HG02943 (cell line): ENCODE results near the gene CHD3.

ENCODE experiments used
- ATAC-seq: cut with Tn5 transposase; IDR thresholded peaks from one replicate; pipeline ENCODE4 v1.9.1; 2021; ENCODE audit warnings: mild to moderate bottlenecking, low read depth, moderate library complexity; ENCODE audit not compliant: unreplicated experiment

The CHD3 gene

DNA sequence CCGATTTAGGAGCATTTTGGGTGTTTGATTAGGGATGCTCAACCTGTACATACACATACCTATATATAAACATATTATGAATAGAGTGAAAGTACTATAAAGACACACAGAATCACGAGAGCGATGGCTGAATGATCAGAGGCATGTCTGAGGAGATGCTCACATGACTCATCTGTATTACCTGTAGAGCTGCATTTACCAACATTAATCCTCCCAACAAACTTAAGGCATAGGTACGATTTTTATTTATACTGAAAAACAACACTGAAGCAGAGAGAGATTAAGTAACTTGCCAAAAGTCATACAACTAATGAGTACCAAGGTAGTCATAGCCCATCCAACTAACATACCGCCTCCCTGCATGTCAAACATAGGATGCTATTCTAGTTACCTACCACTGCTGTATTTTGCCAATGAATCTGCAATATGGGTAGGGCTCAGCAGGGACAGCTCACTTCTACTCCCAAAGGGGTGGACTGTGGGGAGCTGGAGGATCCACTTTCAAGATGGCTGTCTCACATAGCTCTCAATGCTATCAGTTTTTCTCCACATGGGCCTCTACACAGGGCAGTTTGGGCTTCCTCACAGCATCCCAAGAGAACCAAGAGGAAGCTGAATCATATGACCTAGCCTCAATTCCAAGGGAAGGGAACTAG is 23.5 kb upstream of the CHD3 start:
- ATAC-seq = no peak

DNA sequence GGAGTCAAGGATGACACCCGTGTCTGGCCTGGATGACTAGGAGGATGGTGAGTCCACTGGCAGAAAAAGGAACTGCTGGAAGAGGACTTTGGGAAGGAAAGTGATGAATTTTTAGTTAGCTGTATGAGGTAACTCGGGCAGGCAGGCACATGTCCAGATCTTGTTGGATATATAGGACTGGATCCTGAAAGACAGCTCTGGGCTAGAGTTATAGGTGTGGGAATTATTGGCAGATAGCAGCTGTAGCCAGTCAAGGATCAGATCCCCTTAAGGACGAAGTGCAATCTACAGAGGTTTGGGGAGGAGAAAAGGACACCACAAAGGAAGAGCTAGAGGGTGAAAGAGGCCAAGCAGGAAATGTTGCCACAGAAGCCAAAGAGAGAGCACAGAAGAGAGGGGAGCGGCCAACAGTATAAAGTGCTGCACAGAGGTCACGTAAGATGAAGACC is 20.7 kb upstream of the CHD3 start:
- ATAC-seq = no peak

DNA sequence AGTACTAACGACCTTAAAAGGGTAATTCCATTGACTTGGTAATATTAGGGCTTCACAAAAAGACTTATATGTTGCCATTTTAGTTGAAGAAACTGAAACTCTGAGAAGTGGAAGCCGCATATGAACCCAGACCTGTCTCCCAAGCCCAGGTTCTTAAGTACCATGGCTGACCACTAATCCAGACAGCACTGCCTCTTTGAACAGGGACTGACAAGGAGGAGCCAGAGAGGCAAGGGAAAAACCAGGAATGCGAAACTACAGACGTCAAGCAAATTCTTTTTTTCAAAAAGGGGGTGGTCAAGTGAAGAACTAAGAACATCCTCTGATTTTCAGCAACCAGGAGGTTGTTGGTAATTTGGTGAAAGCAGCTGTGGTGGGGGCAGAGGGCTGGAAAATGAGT is 15.5 kb upstream of the CHD3 start:
- ATAC-seq = no peak

DNA sequence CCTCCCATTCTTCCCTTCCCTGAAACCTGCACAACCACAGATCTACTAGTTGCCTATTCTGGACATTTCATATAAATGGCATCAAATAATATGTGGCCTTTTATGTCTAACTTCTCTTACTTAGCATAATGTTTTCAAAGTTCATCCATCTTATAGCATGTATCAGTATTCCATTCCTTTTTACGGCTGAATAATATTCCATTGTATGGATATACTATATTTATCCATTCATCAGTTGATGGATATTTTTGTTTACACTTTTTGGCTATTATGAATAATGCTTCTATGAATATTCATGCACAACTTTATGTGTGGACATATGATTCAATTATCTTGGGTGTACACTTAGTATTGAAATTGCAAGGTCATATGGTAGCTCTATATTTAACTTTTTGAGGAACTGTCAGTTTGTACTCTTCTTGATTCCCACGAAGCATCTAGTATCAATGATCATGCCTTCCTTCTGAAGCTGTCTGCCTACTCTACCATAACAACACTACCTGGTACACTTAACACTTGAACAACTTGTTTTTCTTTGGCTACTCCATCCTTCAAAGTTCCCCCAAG is 12.7 kb upstream of the CHD3 start:
- no peak for ATAC-seq

DNA sequence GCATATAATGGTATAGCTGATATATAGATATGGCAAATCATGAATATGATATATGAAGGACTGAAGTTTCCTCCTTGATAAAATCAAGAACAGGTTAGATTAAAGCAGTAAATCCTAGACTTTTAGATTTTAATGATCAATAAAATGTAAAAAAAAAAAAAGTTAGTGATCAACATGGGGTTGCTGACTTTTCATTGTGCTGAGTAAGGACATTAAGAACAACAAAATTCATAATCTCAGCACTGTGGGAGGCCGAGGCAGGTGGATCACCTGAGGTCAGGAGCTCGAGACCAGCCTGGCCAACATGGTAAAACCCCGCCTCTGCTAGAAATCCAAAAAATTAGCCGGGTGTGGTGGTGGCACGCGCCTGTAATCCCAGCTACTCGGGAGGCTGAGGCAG is 10.4 kb upstream of the CHD3 start:
- no peak for ATAC-seq

DNA sequence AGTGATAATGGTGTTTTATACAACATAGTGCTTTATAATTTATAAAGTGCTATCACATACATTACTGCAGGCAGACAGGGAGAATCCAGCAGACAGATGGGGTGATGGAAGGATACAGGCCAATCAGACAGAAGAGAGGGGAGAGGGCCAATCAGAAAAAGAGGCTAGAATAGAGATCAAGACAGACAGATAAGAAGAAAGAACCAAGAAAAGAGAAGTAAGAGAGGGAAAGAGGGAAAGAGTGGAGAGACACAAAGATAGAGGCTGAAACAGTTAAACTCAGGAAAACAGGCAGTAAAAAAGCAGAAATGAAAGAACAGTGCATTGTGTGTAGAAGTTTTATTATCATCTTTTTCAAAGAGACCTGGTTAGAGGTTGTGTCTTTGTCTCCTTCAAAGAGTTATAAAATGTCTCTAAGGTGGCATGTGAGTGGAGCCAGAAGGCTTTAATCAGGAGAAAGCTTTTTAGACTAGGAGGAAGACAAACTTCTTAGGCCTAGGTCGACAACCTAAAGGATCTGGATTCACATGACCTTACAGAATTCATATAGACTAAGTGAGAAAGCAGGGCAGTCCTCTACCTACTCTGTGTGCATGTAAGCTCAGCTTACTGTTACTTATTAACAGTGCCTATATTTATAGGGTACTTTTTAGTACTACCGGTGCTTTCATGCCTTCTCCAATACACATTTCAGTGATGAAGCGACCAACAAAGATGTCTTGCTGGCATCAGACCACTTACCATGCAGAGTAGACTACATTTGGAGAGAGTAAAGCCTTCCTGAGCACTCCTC is 8.3 kb upstream of the CHD3 start:
- ATAC-seq = no peak

DNA sequence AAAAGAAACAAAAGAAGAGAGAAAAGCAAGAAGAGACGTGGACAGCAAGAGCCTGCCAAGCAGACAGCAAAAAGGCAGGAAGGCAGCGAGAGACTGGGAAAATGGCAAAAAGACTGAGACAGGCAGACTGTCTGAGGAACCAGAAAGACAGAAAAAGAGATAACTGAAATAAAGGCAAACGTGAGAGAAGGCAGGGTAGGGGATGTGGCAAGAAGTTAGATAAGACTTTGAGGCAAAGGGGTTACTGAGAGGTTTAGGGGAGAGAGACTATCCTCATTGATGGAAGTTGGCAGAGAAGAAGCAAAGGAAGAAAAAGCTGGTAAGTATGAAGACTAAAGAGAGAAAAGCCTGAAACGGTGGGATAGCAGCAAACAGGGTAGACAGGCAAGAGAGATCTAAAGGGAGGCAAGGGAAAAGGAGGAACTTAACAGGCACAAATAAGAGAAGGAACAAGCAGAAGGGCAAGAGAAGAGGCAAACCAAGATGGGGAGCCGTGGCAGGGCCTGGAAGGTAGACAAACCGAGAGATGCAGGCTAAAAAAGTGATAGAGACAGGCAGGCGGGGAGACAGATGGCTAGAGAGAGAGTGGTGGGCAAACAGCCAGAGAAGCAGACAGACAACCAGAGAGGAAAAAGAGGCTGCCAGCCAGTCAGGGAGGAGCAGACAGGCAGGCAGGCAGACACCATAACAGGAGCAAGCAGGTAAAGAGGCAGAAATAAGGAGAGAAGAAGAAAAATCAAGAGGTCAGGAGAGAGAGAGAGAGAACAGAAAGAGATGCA is 7.1 kb upstream of the CHD3 start:
- ATAC-seq = no peak

DNA sequence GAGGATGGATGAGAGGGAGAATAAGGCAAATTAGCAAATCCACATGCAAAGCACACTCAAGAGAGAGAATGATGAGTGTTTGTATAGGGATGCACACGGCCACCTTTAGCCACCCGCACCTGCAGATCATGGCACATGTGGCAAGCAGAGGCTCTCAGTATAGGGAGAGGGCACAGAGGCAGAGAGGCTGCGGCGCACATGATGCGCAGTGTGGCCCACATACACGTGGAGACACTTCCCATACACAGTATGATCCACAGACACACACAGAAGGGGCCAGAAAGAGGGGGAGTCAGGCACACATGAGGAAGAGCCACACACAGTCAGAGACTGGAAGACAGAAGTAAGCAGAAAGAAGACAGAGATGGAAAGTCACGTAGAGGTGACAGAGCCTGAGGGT is 6.5 kb upstream of the CHD3 start:
- ATAC-seq = no peak

DNA sequence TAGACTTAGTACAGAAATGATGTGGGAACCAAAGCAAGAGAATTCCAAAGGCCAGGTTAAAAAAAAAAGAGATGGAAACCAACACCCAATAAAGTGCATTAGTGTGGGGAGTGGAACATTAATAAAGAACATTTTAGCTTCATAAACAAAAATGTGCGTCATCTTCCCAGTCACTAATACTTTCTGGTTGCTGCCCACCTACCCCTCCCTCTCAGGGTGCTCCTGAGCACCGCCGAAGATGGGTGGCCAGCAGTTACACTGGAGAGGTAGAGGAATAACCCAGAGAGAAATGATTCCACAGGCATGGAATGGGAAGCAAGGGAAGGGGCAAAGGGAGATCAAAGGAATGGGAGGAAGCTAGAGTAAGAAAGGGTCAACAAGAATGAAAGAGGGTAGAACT is 6.0 kb upstream of the CHD3 start:
- no peak for ATAC-seq

DNA sequence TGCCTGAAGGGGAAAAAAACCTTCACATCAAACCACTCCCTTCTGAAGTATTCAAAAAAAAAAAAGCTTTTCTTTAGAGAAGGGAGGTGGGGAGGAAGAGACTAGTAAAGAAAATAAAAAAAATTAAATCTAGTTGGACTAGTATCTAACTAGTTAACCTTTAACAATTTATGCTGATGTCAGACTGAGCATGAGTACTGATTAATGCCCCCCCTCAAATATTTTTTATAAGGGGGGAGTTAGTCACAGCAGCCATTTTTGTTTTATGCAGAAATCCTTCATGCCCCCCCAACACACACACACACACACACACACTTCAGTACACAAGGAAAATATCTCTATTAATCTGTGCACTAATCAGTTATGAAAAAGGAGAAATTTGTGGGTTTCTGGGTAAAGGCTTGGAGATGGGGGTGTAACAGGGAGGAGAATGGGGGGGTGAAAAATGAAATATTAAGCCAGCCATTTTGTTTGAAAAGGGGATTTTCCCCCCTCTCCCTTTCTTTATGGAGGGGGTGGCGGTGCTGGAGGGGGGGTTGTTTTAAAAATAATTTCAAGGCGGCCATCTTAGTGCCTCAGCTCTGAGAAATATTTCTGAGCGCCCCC is 4.7 kb upstream of the CHD3 start:
- ATAC-seq = no peak

DNA sequence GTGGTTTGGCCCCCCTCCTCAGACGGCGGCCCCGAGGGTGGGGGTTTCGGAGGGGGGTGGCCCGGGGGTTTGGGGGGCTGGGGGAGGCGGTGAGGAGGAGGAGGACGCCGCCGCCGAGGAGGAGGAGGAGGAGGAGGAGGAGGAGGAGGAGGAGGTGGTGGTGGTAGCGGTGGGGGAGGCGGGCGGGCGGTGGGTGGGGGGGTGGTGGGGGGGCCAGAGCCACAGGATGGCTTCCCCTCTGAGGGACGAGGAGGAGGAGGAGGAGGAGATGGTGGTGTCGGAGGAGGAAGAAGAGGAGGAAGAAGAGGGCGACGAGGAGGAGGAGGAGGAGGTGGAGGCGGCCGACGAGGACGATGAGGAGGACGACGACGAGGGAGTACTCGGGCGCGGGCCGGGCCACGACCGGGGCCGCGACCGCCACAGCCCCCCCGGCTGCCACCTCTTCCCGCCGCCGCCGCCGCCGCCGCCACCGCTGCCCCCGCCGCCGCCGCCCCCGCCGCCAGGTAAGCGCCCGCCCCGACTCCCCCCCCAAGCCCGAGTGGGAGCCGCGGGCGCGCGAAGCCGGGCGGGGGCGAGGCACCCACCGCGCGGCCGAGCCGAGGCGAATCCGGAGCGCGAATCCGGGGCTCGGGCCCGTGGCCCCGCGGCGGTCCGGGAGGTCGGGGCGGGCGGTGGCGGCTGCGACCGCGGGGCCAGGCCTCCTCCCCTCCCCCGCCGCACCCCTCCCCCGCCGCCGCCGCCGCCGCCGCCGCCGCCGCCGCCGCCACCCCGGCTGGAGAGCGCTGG is 3.8 kb upstream of the CHD3 start:
- no peak for ATAC-seq

DNA sequence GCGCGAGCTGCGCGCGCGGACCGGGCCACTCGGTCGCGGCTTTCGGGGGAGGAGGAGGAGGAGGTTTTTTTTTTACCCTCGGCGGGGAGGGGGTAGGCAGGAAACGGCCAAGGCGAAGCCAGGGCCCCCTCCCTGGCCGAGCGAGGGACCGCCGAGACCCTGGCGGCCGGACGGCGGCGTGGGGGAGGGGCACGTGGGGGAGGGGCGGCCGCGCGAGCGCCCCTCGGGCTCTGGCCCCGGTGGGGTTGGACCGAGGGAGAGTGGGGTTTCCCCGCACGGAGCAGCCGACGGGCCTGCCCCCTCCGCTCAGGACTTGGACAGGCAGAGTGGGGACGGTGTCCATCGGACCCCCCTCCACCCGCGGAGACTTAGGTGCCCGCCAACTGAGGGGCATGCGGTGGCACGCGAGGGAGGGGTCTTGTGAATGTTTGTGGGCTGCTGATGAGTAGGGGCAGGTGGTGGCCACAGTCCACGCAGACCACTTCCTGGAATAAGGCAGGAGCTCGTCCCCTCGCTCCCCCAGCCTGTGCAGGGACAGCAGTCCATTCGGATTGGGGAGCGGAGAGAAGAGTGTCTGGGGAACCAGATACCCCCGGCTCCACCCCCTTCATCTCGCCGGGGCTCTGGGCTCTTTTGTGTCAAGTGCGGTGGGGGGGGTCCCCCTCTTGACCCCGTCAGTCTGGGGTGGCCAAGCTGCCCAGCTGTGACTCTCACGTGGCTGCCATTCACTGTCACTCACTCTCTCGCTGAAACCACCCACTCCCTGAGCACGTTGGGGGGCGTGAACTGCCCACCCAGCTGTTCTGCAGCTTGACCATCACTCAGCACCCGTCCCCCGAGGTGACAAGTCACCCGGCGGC is 3.0 kb upstream of the CHD3 start:
- no peak for ATAC-seq

DNA sequence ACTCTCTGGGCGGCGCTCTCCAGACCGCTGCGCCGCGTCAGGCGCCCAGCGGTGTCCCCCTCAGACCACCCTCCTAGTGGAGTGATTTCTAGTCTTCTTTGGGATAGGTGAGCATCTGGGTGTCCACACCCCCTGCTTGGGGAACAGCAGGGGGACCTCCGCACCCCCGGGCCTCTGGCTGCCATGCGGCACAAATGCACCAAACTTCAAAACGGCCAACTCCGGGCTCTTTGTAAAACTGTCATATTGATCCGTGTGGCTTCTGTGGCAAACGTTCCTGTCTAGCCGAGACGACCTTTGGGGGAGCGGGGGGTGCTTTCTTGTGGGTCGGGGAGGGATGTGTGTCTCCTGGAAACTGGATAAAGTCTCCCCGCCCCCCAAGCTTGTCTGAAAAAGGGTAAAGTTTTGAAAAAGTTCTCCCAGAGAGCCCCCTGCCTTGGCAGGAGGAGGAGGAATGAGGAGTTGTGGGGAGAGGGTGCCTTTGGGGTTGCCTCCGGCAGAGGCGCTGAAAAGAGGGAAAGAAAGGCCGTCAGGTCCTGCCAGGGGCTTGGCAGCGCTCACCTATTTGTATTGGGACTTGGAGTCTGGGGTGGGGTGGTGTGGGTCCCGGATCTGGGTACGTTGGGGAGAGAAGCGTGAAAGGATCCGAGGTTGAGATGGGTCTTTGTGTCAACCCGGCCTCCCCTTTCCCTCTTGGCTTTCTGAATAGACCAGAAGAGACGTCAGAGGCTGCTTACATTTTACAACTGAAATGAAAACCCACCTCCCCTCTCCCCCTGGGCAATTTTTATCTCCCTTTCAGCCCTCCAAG is 2.2 kb upstream of the CHD3 start:
- ATAC-seq = no peak

DNA sequence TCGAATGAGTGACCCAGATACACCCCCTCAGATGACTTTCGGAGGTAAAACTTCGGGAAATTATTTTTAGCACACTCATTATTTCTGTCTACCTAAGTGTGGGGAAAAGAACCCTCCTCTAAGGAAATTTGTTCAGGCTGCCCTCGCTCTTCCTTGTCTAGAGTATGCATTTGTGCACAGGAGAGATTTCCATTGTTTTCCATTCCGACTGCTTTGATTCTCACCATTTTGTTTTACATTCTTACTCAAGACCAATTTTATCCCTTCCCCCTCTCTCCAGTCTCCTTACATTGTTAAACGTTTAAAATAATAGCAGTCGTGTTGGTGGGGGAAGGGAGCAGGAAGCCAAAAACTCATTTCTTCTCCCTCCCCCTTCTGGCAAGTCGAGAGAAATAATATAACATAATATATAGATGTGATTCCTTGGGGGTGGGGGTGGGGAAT is 1.5 kb upstream of the CHD3 start:
- no peak for ATAC-seq

DNA sequence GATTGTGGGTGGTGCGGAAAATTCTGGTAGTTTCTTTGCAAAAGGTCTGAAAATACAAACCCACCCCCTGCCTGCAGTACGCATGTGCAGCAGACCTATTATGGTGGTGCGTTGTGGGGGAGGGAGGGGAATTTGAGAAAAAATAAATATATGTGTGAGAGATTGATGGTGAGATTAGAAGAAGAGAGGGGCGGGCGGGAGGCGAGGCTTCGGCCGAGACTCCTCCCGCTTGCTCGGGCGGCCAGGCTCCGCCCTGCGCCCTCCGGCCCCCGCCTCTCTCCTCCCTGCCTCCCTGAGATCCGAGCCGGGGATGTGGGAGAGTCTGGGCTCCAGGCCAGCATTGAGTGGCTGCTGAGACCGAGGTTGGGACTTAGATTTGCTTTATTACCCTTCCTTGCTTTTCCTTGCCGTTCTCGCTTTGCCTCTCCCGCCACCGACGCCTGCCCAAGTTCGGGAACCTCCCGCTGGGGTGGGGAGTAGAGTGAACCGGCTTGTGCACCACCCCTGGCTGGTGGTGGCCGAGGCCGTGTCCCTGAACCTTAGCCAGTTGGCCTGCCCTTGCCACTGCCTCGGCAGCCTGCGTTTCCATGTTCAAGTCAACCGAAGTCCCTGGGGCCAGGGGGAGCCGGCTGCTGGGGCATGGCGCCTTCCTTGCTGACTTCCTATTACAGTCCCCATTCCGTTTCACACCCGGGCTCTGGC is 956 bp upstream of the CHD3 start:
- peak; percentile 41 for ATAC-seq

DNA sequence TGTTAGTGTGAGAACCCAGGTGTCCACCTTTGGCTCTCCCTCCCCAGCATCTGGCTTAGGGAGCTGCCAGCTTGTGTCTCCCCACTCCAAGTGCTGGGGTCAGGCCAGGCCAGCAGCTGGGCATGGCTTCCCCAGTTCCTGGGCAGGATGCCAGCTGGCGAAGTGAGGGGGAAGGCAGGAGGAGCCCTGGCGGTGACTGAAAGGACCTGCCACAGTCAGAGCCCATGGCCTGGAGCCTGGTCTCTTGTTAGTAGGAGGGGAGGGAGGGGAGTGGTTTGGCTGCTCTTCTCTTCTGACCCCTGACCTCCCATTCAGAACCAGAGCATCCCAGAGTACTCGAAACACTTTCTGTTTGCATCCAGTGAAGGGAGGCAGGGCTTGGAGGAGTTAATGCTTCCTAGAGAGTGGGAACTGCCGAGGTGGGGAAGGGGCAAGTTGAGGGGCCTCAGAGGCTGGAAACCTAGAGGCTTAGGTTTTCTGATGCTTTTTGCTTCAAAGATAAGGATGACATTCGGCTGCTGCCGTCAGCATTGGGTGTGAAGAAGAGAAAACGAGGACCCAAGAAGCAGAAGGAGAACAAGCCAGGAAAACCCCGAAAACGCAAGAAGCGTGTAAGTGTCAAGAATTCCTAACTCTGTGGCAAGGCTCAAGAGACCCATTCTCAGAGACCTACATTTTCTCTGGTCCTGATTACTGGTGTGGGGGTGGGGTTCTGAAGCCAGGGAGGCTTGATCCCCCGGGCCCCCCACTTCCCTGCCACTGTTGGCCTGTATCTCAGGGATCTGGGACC is 772 bp downstream of the CHD3 start:
- no peak for ATAC-seq
